ENCODE results near the gene FRMD6. TPM values are rescaled to one million over a fixed set of nuclear protein-coding genes. Genes with fewer than 3 reads are reported as not detected.
A peak's percentile ranks its signal among the peaks of the same experiment; 100 is the strongest.
"Not testable (repeated sequence)": the region's sequence is repeated elsewhere in the genome, so short reads cannot be mapped to it uniquely, and the experiment has no call there.

The FRMD6 gene
- total and polyA plus RNA-seq, 2 experiments from 2014 or later = 8.4 to 24.7 TPM

DNA sequence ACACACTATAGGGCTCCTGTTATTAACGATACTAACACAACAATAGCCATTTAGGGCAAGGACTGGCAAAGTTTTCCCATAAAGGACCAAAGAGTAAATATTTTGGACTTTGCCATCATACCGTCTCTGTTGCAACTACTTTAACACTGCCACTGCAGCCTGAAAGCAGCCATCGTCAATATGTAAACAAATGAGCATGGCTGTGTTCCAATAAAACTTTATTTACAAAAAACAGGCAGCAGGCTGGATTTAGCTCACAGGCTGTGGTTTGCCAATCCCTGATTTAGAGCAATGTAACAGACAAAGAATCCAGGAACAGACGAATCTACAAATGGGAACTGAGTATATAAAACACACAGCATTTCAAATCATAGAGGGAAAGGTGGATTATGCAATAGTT lies 84.1 kb downstream of the FRMD6 start:
- Histone ChIP-seq H3K27me3 (no peaks in the 10 kb centered on the region), H3K9me3 (ENCODE audit: low read depth) (no peaks in the 10 kb centered on the region), H3K4me1 (ENCODE audit: low read depth) (no peaks in the 10 kb centered on the region), H3K27ac (no peak overlapping the region), H3K4me3 (no peak overlapping the region), H3K36me3 (no peaks in the 10 kb centered on the region)
- no peak for DNase-seq (ENCODE audit: low read depth in 1 of 2, low spot score in 1 of 2)
- TF ChIP-seq, protein P1, sequence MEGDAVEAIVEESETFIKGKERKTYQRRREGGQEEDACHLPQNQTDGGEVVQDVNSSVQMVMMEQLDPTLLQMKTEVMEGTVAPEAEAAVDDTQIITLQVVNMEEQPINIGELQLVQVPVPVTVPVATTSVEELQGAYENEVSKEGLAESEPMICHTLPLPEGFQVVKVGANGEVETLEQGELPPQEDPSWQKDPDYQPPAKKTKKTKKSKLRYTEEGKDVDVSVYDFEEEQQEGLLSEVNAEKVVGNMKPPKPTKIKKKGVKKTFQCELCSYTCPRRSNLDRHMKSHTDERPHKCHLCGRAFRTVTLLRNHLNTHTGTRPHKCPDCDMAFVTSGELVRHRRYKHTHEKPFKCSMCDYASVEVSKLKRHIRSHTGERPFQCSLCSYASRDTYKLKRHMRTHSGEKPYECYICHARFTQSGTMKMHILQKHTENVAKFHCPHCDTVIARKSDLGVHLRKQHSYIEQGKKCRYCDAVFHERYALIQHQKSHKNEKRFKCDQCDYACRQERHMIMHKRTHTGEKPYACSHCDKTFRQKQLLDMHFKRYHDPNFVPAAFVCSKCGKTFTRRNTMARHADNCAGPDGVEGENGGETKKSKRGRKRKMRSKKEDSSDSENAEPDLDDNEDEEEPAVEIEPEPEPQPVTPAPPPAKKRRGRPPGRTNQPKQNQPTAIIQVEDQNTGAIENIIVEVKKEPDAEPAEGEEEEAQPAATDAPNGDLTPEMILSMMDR (IDR thresholded peaks at IDR 0.05; ENCODE audit: low read depth, low read length) = no peak

DNA sequence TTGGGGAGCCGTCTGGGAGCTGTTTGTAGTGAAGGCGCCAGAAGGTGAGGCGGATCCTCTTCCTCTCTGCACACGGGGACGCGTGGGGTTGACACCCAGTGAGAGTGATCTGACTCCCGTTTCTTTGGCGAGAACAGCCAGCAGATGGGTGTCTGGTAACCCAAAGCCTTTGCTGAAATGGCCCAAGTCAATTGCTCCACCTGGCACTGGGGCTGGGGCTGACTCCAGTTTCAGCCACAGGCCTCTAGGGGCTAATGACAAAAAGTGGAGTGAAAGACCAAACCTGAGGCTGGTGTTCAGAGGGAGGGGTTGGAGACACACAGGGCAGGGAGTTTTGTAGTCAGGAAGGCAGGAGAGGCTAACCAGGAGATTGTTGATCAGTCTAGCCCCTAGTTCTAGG lies 87.0 kb downstream of the FRMD6 start:
- no peaks in the 10 kb centered on the region for H3K36me3 ChIP-seq
- DNase-seq (ENCODE audit: low read depth in 1 of 2, low spot score in 1 of 2) = no peak
- H3K4me1 ChIP-seq (ENCODE audit: low read depth) = no peaks in the 10 kb centered on the region
- no peaks in the 10 kb centered on the region for H3K9me3 ChIP-seq (ENCODE audit: low read depth)
- H3K27me3 ChIP-seq = no peaks in the 10 kb centered on the region
- TF ChIP-seq, protein P1 (IDR thresholded peaks at IDR 0.05; ENCODE audit: low read depth, low read length) = no peak
- H3K4me3 ChIP-seq = no peak overlapping the region
- no peak overlapping the region for H3K27ac ChIP-seq

DNA sequence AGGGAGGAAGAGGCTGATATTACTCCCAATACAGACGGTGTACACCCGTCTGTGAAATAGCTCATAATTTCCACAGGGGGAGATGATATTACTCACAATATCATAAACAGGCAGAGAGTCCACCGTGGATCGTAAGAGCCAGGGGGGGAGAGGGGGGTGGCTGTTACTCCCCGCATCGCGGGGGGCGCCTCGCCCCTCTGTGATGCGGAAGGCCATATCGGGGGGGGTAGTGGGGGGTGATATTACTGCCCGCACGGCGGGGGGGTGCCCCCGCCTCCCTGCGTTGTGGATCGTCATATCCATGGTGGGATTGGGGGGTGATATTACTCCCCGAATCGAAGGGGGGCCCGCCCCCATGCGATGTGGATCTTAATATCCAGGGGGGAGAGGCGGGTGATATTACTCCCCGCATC lies 91.9 kb downstream of the FRMD6 start:
- H3K4me3 ChIP-seq = no peak overlapping the region
- H3K9me3 ChIP-seq (ENCODE audit: low read depth) = no peaks in the 10 kb centered on the region
- no peaks in the 10 kb centered on the region for H3K4me1 ChIP-seq (ENCODE audit: low read depth)
- DNase-seq (ENCODE audit: low read depth in 1 of 2, low spot score in 1 of 2) = no peak
- H3K27ac ChIP-seq = no peak overlapping the region
- TF ChIP-seq, protein P1 (IDR thresholded peaks at IDR 0.05; ENCODE audit: low read depth, low read length) = no peak
- no peaks in the 10 kb centered on the region for H3K36me3 ChIP-seq
- H3K27me3 ChIP-seq = no peaks in the 10 kb centered on the region

DNA sequence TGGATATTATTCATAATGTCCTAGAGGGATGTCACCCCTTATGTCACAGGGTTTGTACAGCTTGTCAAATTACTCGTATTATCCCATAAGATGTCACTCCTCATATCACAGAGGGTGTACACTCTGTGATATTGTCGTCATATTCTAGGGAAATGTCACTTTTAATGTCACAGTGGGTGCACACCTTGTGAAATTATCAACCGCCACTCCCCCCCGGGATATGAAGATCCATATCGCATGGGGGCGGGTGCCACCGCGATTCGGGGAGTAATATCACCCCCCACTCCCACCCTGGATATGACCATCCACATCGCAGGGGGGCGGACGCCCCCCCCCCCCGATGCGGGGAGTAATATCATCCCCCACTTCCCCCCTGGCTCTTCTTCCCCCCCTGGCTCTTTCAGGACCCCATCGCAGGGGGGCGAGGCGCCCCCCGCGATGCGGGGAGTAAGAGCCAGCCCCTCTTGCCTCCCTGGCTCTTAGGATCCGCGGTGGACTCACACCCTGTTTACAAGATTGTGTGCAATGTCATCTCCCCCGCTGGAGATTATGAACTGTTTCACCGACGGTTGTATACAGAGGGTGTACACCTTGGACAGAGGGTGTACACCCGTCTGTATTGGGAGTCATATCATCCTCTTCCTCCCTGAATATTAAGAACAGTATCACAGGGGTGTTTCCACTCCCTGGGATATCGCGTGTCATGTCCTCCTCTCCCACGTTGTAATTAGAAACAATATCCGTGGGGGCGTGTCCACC lies 92.8 kb downstream of the FRMD6 start:
- Histone ChIP-seq H3K9me3 (ENCODE audit: low read depth) (no peaks in the 10 kb centered on the region), H3K36me3 (no peaks in the 10 kb centered on the region), H3K27ac (no peak overlapping the region), H3K27me3 (no peaks in the 10 kb centered on the region), H3K4me3 (no peak overlapping the region), H3K4me1 (ENCODE audit: low read depth) (peaks cover 3% of the 10 kb centered on the region)
- no peak for DNase-seq (ENCODE audit: low read depth in 1 of 2, low spot score in 1 of 2)
- TF ChIP-seq, protein P1 (IDR thresholded peaks at IDR 0.05; ENCODE audit: low read depth, low read length) = no peak

DNA sequence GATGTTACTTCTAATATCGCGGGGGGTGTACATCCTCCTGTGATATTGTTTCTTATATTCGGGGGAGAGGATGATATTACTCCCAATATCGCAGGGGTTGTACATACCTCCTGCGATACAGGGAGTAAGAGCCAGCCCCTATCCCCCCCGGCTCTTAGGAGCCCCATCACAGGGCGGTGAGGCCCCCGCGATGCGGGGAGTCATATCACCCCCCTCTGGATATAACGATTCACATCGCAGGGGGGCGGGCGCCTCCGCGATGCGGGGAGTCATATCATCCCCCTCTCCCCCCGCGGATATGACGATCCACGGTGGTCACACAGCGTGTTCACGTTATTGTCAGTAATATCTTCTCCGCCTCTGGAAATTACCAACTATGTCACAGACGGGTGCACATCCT lies 95.1 kb downstream of the FRMD6 start:
- not testable (repeated sequence) for DNase-seq (ENCODE audit: low read depth in 1 of 2, low spot score in 1 of 2)

DNA sequence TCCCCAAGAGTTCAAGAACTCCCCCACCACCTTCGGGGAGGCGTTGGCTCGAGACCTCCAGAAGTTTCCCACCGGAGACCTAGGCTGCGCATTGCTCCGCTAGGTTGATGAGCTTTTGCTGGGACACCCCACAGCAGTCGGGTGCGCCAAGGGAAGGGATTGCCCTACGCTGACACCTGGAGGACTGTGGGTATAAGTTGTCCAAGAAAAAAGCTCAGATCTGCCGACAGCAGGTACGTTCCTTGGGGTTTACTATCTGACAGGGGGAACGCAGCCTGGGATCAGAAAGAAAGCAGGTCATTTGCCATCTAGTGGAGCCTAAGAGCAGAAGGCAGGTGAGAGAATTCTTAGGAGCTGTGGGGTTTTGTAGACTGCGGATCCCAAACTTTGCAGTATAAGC lies 98.8 kb downstream of the FRMD6 start:
- DNase-seq (ENCODE audit: low read depth in 1 of 2, low spot score in 1 of 2) = peak in 1 of 2 donors; percentile 5
- Histone ChIP-seq H3K36me3 (no peaks in the 10 kb centered on the region), H3K4me1 (ENCODE audit: low read depth) (peaks cover 3% of the 10 kb centered on the region), H3K27ac (no peak overlapping the region), H3K27me3 (no peaks in the 10 kb centered on the region), H3K4me3 (no peak overlapping the region), H3K9me3 (ENCODE audit: low read depth) (no peaks in the 10 kb centered on the region)
- TF ChIP-seq, protein P1 (IDR thresholded peaks at IDR 0.05; ENCODE audit: low read depth, low read length) = no peak

More for the DNA sequence above, 95.1 kb downstream of the FRMD6 start:
- H3K27ac ChIP-seq; H3K27me3 ChIP-seq; H3K4me1 ChIP-seq (ENCODE audit: low read depth); H3K4me3 ChIP-seq; H3K36me3 ChIP-seq; H3K9me3 ChIP-seq (ENCODE audit: low read depth): not testable (repeated sequence)

DNA sequence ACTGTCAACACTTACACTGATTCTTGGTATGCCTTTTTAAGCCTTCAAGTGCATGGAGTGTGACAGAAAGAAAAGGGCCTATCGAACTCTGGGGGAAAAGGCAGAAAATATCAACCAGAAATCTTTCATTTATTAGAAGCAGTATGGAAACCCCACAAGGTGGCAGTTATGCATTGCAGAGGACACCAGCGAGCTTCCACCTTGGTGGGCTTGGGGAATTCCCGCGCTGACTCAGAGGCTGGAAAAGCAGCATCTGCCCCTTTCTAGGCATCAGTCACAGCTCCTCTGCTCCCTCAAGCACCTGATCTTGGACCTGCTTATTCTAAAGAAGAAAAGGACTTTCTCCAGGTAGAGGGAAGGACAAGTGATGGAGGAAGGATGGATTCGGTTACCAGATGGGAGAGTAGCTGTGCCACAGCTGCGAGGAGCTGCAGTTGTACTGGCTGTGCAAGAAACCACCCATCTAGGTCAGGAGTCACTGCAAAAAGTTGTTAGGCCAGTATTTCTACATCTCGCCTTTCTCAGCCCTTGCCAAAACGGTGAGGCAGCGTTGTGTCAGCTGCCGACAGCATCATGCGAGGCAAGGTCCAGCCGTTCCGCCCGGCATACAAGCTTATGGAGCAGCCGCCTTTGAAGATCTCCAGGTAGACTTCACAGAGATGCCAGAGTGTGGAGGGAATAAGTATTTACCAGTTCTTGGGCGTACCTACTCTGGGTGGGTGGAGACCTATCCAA lies 100.1 kb downstream of the FRMD6 start:
- H3K27me3 ChIP-seq; H3K36me3 ChIP-seq; H3K9me3 ChIP-seq (ENCODE audit: low read depth); H3K4me3 ChIP-seq; DNase-seq (ENCODE audit: low read depth in 1 of 2, low spot score in 1 of 2); H3K27ac ChIP-seq; H3K4me1 ChIP-seq (ENCODE audit: low read depth): not testable (repeated sequence)

DNA sequence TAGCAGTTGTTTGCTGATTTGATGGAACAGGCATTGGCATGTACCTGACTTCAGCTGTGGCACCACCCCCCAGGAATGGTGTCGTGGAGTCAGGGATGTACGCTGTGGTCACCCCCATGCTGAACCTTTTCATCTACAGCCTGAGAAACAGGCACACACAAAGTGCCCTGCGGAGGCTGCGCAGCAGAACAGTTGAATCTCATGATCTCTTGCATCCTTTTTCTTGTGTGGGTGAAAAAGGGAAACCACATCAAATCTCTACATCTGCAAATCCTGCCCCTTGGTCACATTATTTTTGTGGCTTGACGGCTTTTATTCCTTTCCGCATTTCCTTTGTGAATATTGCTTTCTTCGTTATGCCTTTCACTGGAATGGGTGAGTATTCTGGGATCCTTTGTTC lies 106.0 kb downstream of the FRMD6 start:
- not testable (repeated sequence) for DNase-seq (ENCODE audit: low read depth in 1 of 2, low spot score in 1 of 2); H3K36me3 ChIP-seq; H3K4me3 ChIP-seq; H3K4me1 ChIP-seq (ENCODE audit: low read depth); H3K27me3 ChIP-seq; H3K27ac ChIP-seq; H3K9me3 ChIP-seq (ENCODE audit: low read depth)

Measured in cardiac muscle cell (in vitro differentiated cells and primary cell).